C4-2B (cell line): ENCODE measurements around the gene SSBP1.

Experiments
- CTCF ChIP-seq: fragments of 450-650 bp; conservative IDR thresholded peaks from 2 replicates; pipeline ENCODE4 v1.5.1; 2017; ENCODE audit warnings: mild to moderate bottlenecking
- ZFX ChIP-seq: fragments of 450-650 bp; IDR thresholded peaks from 2 replicates; pipeline ENCODE4 v1.6.1; 2017

DNA sequence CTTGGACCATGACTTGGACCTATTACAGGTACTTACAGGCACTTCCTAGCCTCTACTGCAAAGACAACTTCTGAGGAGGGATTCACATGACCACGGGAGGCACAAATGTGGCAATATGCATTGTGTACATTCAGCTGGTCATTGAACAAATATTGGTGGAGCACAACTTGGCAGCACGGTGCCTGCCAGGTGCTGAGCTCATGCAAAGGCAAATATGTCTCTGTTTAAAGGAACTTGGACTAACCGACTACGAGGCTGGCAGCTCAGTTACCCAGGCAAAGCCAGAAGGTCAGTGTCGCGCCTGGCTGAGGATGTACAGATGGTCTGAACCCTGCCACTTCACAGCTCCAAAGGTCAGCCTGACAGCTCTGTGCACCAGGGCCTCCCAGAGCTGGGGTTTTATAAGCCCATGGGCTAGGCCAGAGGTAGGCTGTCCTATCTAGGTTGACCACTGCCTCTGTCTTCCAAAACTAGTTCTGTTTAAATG, 42.3 kb upstream of the SSBP1 start:
- TF ChIP-seq CTCF: no peak
- no peak for TF ChIP-seq ZFX
